HFF-Myc (cell line): Measurements from ENCODE around the gene TNKS2.

Experiments
- DNase-seq: peaks from one replicate; pipeline ENCODE4 v3.0.0-alpha.2; 2011; ENCODE audit warnings: low read depth; ENCODE audit errors: extremely low read depth
- H3K4me3 ChIP-seq: replicated peaks from 2 replicates; pipeline ENCODE4 v1.5.1; 2011; ENCODE audit warnings: low read depth, mild to moderate bottlenecking, control low read depth, low read length
- CTCF ChIP-seq: IDR thresholded peaks from 2 replicates; pipeline ENCODE4 v1.5.1; 2012; ENCODE audit warnings: mild to moderate bottlenecking, low read depth, low read length, control low read depth; ENCODE audit errors: missing control alignments

The TNKS2 gene

GRCh38 chr10:91766676-91767075 is 31.6 kb upstream of the TNKS2 start:
- no peak for TF ChIP-seq CTCF

GRCh38 chr10:91768123-91768522 is 30.1 kb upstream of the TNKS2 start:
- DNase-seq = no peak

More at GRCh38 chr10:91766676-91767075, 31.6 kb upstream of the TNKS2 start:
- no peak for DNase-seq
- H3K4me3 ChIP-seq = no peak overlapping the region

GRCh38 chr10:91771907-91772306 is 26.3 kb upstream of the TNKS2 start:
- DNase-seq = no peak

More at GRCh38 chr10:91768123-91768522, 30.1 kb upstream of the TNKS2 start:
- TF ChIP-seq CTCF = no peak
- H3K4me3 ChIP-seq = no peak overlapping the region

GRCh38 chr10:91772461-91772860 is 25.8 kb upstream of the TNKS2 start:
- TF ChIP-seq CTCF = no peak
- H3K4me3 ChIP-seq = no peak overlapping the region
- DNase-seq = no peak

More at GRCh38 chr10:91771907-91772306, 26.3 kb upstream of the TNKS2 start:
- TF ChIP-seq CTCF = no peak
- no peak overlapping the region for H3K4me3 ChIP-seq

- TF ChIP-seq CTCF = no peak
- H3K4me3 ChIP-seq = no peak overlapping the region
- DNase-seq = no peak
Observed at GRCh38 chr10:91772869-91773268, 25.4 kb upstream of the TNKS2 start.

- no peak overlapping the region for H3K4me3 ChIP-seq
- DNase-seq = no peak
- no peak for TF ChIP-seq CTCF
Observed at GRCh38 chr10:91774571-91774970, 23.7 kb upstream of the TNKS2 start.

GRCh38 chr10:91775731-91776130 is 22.5 kb upstream of the TNKS2 start:
- TF ChIP-seq CTCF = no peak
- H3K4me3 ChIP-seq = no peak overlapping the region
- DNase-seq = no peak
